H1 (cell line): Measurements from ENCODE around the gene DDIAS. TPM values are rescaled to one million over a fixed set of nuclear protein-coding genes. Genes with fewer than 3 reads are reported as not detected.

Experiments used
- CTCF ChIA-PET: fragments of 300-600 bp; sonication (Branson Sonifier 250); formaldehyde crosslinking; loops from one replicate; lab custom pipeline; 2021; ENCODE audit not compliant: partially characterized antibody; lab: Charles Lee
- POLR2A ChIA-PET: fragments of 300-600 bp; sonication (Branson Sonifier 250); formaldehyde crosslinking; loops from one replicate; lab custom pipeline; 2021; ENCODE audit warnings: inconsistent platforms; ENCODE audit not compliant: partially characterized antibody; lab: Charles Lee
- DNase-seq, 2 experiments: peaks; one replicate each; pipeline versions ENCODE4 v3.0.0 to v3.0.0-alpha.2; 2010 to 2022; ENCODE audit warnings: low spot score in 2 of 2, low read depth in 1 of 2, mixed read lengths in 1 of 2
- FAIRE-seq: peaks from 2 replicates; lab custom pipeline; 2011; peaks lifted over from hg19 to GRCh38; lab: Jason Lieb, UNC
- H2AFZ ChIP-seq: 2 replicates; pipeline ENCODE4 v1.8.1; 2012; ENCODE audit warnings: low read length, inconsistent platforms
- H2AK5ac ChIP-seq: 2 replicates; pipeline ENCODE4 v1.6.1; 2013; ENCODE audit warnings: low read depth, low read length
- H2BK120ac ChIP-seq: replicated peaks from 2 replicates; pipeline ENCODE3; 2013; ENCODE audit warnings: low read depth, low read length, inconsistent platforms
- H2BK12ac ChIP-seq: 2 replicates; pipeline ENCODE4 v1.6.1; 2013; ENCODE audit warnings: low read depth, low read length
- H2BK15ac ChIP-seq: 2 replicates; pipeline ENCODE4 v1.6.1; 2013; ENCODE audit warnings: low read length
- H2BK20ac ChIP-seq: 2 replicates; pipeline ENCODE4 v1.6.1; 2013; ENCODE audit warnings: low read length
- H2BK5ac ChIP-seq: 2 replicates; pipeline ENCODE4 v1.6.1; 2013; ENCODE audit warnings: low read depth, low read length
- H3K14ac ChIP-seq: 2 replicates; pipeline ENCODE4 v1.6.1; 2013; ENCODE audit warnings: inconsistent platforms; ENCODE audit not compliant: insufficient read length
- H3K18ac ChIP-seq: 2 replicates; pipeline ENCODE4 v1.6.1; 2013; ENCODE audit warnings: low read length; ENCODE audit errors: extremely low read depth
- H3K23ac ChIP-seq: 2 replicates; pipeline ENCODE4 v1.6.1; 2013; ENCODE audit warnings: inconsistent platforms; ENCODE audit not compliant: insufficient read length
- H3K23me2 ChIP-seq: 2 replicates; pipeline ENCODE4 v1.6.1; 2013; ENCODE audit warnings: low read depth, low read length
- H3K27ac ChIP-seq: 2 replicates; pipeline ENCODE4 v1.6.1; 2011; ENCODE audit warnings: low read depth, low read length, inconsistent platforms
- H3K27me3 ChIP-seq, 4 experiments: replicated peaks in 1 of 4; 1 replicate in 1 of 4; 2 replicates in 3 of 4; pipeline versions ENCODE4 v1.6.1 to v1.8.1; 2011 to 2013; ENCODE audit warnings: low read length in 3 of 4, mild to moderate bottlenecking in 3 of 4, inconsistent platforms in 2 of 4, mixed read lengths in 2 of 4, moderate library complexity in 1 of 4; ENCODE audit not compliant: control insufficient read depth in 3 of 4, insufficient read depth in 3 of 4; ENCODE audit errors: extremely low read depth in 1 of 4
- H3K36me3 ChIP-seq, 4 experiments: 2 replicates each; pipeline versions ENCODE4 v1.6.1 to v1.8.1; 2011 to 2013; ENCODE audit warnings: mild to moderate bottlenecking in 4 of 4, low read length in 3 of 4, moderate library complexity in 2 of 4, control low read depth in 1 of 4, inconsistent platforms in 1 of 4; ENCODE audit not compliant: insufficient read depth in 4 of 4, control insufficient read depth in 2 of 4
- H3K4ac ChIP-seq: replicated peaks from 2 replicates; pipeline ENCODE3; 2013; ENCODE audit warnings: low read length, low read depth, mixed read lengths, inconsistent platforms; ENCODE audit not compliant: insufficient read length
- H3K4me1 ChIP-seq, 4 experiments: replicated peaks in 1 of 4; 1 replicate in 1 of 4; 2 replicates in 3 of 4; pipeline versions ENCODE4 v1.6.1 to v1.8.1; 2011 to 2013; ENCODE audit warnings: low read length in 3 of 4, inconsistent platforms in 2 of 4, mixed read lengths in 1 of 4; ENCODE audit not compliant: insufficient read depth in 4 of 4, control insufficient read depth in 3 of 4
- H3K4me2 ChIP-seq, 2 experiments: 2 replicates each; pipeline versions ENCODE4 v1.6.1 to v1.8.1; 2011 to 2013; ENCODE audit warnings: low read depth in 2 of 2, low read length in 2 of 2, control low read depth in 1 of 2, inconsistent platforms in 1 of 2, mild to moderate bottlenecking in 1 of 2; ENCODE audit not compliant: insufficient read depth in 1 of 2
- H3K4me3 ChIP-seq, 4 experiments: fragments of 200-600, 300-600 bp in 1 of 4; sonication (generic), shearing (Covaris generic), sonication (Bioruptor Twin) in 1 of 4; 2 replicates each; pipeline versions ENCODE4 v1.5.1 to v1.8.1; 2011 to 2016; ENCODE audit warnings: low read length in 4 of 4, low read depth in 3 of 4, control low read depth in 2 of 4, inconsistent platforms in 2 of 4, mild to moderate bottlenecking in 2 of 4, mixed read lengths in 1 of 4, moderate library complexity in 1 of 4; ENCODE audit not compliant: insufficient read depth in 2 of 4; ENCODE audit errors: extremely low read depth in 1 of 4
- H3K56ac ChIP-seq: replicated peaks from 2 replicates; pipeline ENCODE3; 2013; ENCODE audit warnings: low read depth, mild to moderate bottlenecking, mixed read lengths, low read length, inconsistent platforms; ENCODE audit not compliant: insufficient read length
- H3K79me1 ChIP-seq: 2 replicates; pipeline ENCODE4 v1.6.1; 2013; ENCODE audit warnings: low read depth, low read length, control low read depth
- H3K79me2 ChIP-seq, 2 experiments: 2 replicates each; pipeline versions ENCODE4 v1.6.1 to v1.8.1; 2012 to 2013; ENCODE audit warnings: low read length in 2 of 2, mild to moderate bottlenecking in 2 of 2, inconsistent platforms in 1 of 2; ENCODE audit not compliant: insufficient read depth in 2 of 2, control insufficient read depth in 1 of 2
- H3K9ac ChIP-seq, 4 experiments: replicated peaks in 1 of 4; 1 replicate in 1 of 4; 2 replicates in 3 of 4; pipeline versions ENCODE4 v1.6.1 to v1.8.1; 2011 to 2013; ENCODE audit warnings: low read depth in 3 of 4, low read length in 3 of 4, control low read depth in 2 of 4, mild to moderate bottlenecking in 2 of 4, moderate library complexity in 2 of 4, inconsistent platforms in 1 of 4; ENCODE audit errors: extremely low read depth in 1 of 4
- H3K9me3 ChIP-seq, 2 experiments: 2 replicates each; pipeline versions ENCODE4 v1.6.1 to v1.8.1; 2012 to 2013; ENCODE audit warnings: mild to moderate bottlenecking in 2 of 2, moderate library complexity in 2 of 2, control low read depth in 1 of 2, inconsistent platforms in 1 of 2, low read depth in 1 of 2, low read length in 1 of 2, mixed read lengths in 1 of 2; ENCODE audit not compliant: insufficient read depth in 2 of 2
- H4K20me1 ChIP-seq, 2 experiments: replicated peaks in 1 of 2; 2 replicates each; pipeline versions ENCODE3 to v1.8.1; 2011 to 2013; ENCODE audit warnings: inconsistent platforms in 2 of 2, low read length in 2 of 2, mild to moderate bottlenecking in 1 of 2; ENCODE audit not compliant: insufficient read depth in 2 of 2, control insufficient read depth in 1 of 2
- H4K5ac ChIP-seq: 2 replicates; pipeline ENCODE4 v1.6.1; 2013; ENCODE audit warnings: low read length, low read depth, mixed read lengths, inconsistent platforms; ENCODE audit not compliant: insufficient read length
- H4K8ac ChIP-seq: 2 replicates; pipeline ENCODE4 v1.8.0; 2013; ENCODE audit warnings: mild to moderate bottlenecking, moderate library complexity, low read length, inconsistent platforms; ENCODE audit not compliant: insufficient read depth; ENCODE audit errors: extremely low read depth
- H4K91ac ChIP-seq: replicated peaks from 2 replicates; pipeline ENCODE3; 2013; ENCODE audit warnings: low read length, mixed read lengths, inconsistent platforms; ENCODE audit not compliant: insufficient read length
- BACH1 ChIP-seq: IDR thresholded peaks from 2 replicates; pipeline ENCODE4 v1.6.1; 2012; ENCODE audit warnings: low read length, improper control_type of control experiment
- CREB1 ChIP-seq: IDR thresholded peaks from 2 replicates; pipeline ENCODE4 v1.6.1; 2012; ENCODE audit warnings: inconsistent platforms
- HDAC2 ChIP-seq, 2 experiments: fragments of 300-600 bp in 1 of 2; sonication (generic) in 1 of 2; IDR thresholded peaks; 2 replicates each; pipeline ENCODE4 v1.6.1; 2011 to 2012; ENCODE audit warnings: low read depth in 2 of 2, low read length in 2 of 2, mild to moderate bottlenecking in 2 of 2, moderate library complexity in 2 of 2, borderline replicate concordance in 1 of 2, inconsistent platforms in 1 of 2
- PHF8 ChIP-seq: fragments of 200-600 bp; sonication (generic); conservative IDR thresholded peaks from 2 replicates; pipeline ENCODE4 v1.7.1; 2012; ENCODE audit warnings: low read depth, mild to moderate bottlenecking, inconsistent platforms, low read length, moderate library complexity
- POLR2A ChIP-seq, 2 experiments: IDR thresholded peaks; 1 replicate in 1 of 2; 2 replicates in 1 of 2; pipeline ENCODE4 v1.6.1; 2011; ENCODE audit warnings: low read depth in 2 of 2, low read length in 2 of 2, mild to moderate bottlenecking in 2 of 2; ENCODE audit errors: control extremely low read depth in 1 of 2
- POLR2AphosphoS5 ChIP-seq: IDR thresholded peaks from 2 replicates; pipeline ENCODE4 v1.6.1; 2011; ENCODE audit warnings: low read depth, low read length
- RBBP5 ChIP-seq: IDR thresholded peaks from 2 replicates; pipeline ENCODE4 v1.7.1; 2012; ENCODE audit warnings: low read depth, mild to moderate bottlenecking, inconsistent platforms, low read length, moderate library complexity, borderline replicate concordance
- RFX5 ChIP-seq: IDR thresholded peaks from 2 replicates; pipeline ENCODE4 v1.6.1; 2011; ENCODE audit warnings: low read depth, low read length, improper control_type of control experiment, borderline replicate concordance
- SIRT6 ChIP-seq: IDR thresholded peaks from one replicate; pipeline ENCODE4 v1.7.1; 2012; ENCODE audit warnings: low read length, inconsistent platforms
- TAF7 ChIP-seq: optimal IDR thresholded peaks from 2 replicates; pipeline ENCODE3; 2011; ENCODE audit warnings: low read depth, mild to moderate bottlenecking, inconsistent platforms, low read length, moderate library complexity, borderline replicate concordance
- polyA plus RNA-seq, 7 experiments: library from polyadenylated mRNA; depleted of rRNA in 3 of 7; stranded (reverse) in 5 of 7; unstranded in 2 of 7; fragments of >200 nt in 5 of 7; fragments of 200-250 nt in 2 of 7; gene quantifications; 1 replicate in 5 of 7; 2 replicates in 1 of 7; 4 replicates in 1 of 7; pipeline versions ENCODE4 v1.2.1 to v1.2.3, GENCODE V29; 2011 to 2013; ENCODE audit warnings: missing spikeins in 2 of 7, mixed read lengths in 2 of 7
- total RNA-seq: library from RNA; stranded (reverse); fragmentation: NEBNext Ultra II Directional; extraction: Animal tissue kit (Norgen Biotek cat#: 25700); gene quantifications from 2 replicates; pipeline ENCODE4 v1.2.1, GENCODE V29; 2021

The DDIAS gene
- total and polyA plus RNA-seq, 2 of the 8 experiments (the other 6 are each of a cell fraction or from before 2014, with no cell fraction given), result 11.6 to 25.7 TPM

- H3K27ac ChIP-seq, result no peak overlapping the region
- no peak overlapping the region for H3K9ac ChIP-seq
- H3K4me3 ChIP-seq, result no peak overlapping the region
- no peak overlapping the region for H2BK120ac ChIP-seq
- no peak overlapping the region for H4K5ac ChIP-seq
- H2AFZ ChIP-seq, result no peak overlapping the region; the same call in 1 of the 2 replicates
- no peaks in the 10 kb centered on the region for H4K20me1 ChIP-seq
- no peaks in the 10 kb centered on the region for H3K4me1 ChIP-seq
- H3K4ac ChIP-seq, result no peak overlapping the region
- no peak overlapping the region for H3K23ac ChIP-seq
- no peak overlapping the region for H3K56ac ChIP-seq
- FAIRE-seq, result no peak
- no peak overlapping the region for H3K14ac ChIP-seq
- TF ChIP-seq POLR2A (IDR thresholded peaks at IDR 0.05; ENCODE audit: control extremely low read depth in 1 of 2, low read depth in 2 of 2, low read length in 2 of 2) (no peak), RBBP5 (no peak), TAF7 (no peak), BACH1 (no peak), POLR2AphosphoS5 (no peak), HDAC2 (IDR thresholded peaks at IDR 0.05; ENCODE audit: borderline replicate concordance in 1 of 2, low read depth in 2 of 2, low read length in 2 of 2) (no peak), RFX5 (no peak), CREB1 (no peak), PHF8 (no peak), SIRT6 (no peak)
- no peaks in the 10 kb centered on the region for H3K9me3 ChIP-seq
- no peak overlapping the region for H2BK15ac ChIP-seq
- CTCF ChIA-PET, result interaction anchor here (1.1 kb wide), 1 partner anchor 23 kb away, joined by 3 read pairs; no protein-coding TSS in a partner anchor
- H4K8ac ChIP-seq, result peak overlapping the region; percentile 57; the same call in 1 of the 2 replicates
- DNase-seq, result no peak
- no peak overlapping the region for H2AK5ac ChIP-seq
- H4K91ac ChIP-seq, result no peak overlapping the region
- no peak overlapping the region for H2BK5ac ChIP-seq
- H3K4me2 ChIP-seq, result no peak overlapping the region
- POLR2A ChIA-PET, result no interaction called here
- H3K79me1 ChIP-seq, result no peaks in the 10 kb centered on the region
- no peaks in the 10 kb centered on the region for H3K36me3 ChIP-seq
- no peaks in the 10 kb centered on the region for H3K79me2 ChIP-seq
- H3K18ac ChIP-seq, result no peak overlapping the region
- no peak overlapping the region for H2BK20ac ChIP-seq
- no peak overlapping the region for H2BK12ac ChIP-seq
- H3K27me3 ChIP-seq, result no peaks in the 10 kb centered on the region
- H3K23me2 ChIP-seq, result no peaks in the 10 kb centered on the region; the same call in 1 of the 2 replicates
Measured at GRCh38 chr11:82945682-82946081, 44.1 kb downstream of the DDIAS start.
